B cell (primary cell): ENCODE measurements around the gene BRD4. TPM values are rescaled to one million over a fixed set of nuclear protein-coding genes. Genes with fewer than 3 reads are reported as not detected.

ENCODE experiments used
- ATAC-seq: fragments of 200-7000 bp; cut with Tn5 transposase; one replicate; pipeline ENCODE4 v1.10.0; 2021; ENCODE audit warnings: low read depth, mild to moderate bottlenecking, moderate number of reproducible peaks, moderate library complexity
- CTCF ChIA-PET: fragments of 350-600 bp; sonication (Branson Sonifier 250); formaldehyde crosslinking; loops from one replicate; lab custom pipeline; 2021; ENCODE audit warnings: antibody characterized with exemption, inconsistent platforms; lab: Charles Lee
- POLR2A ChIA-PET: fragments of 350-600 bp; sonication (Branson Sonifier 250); formaldehyde crosslinking; loops from one replicate; lab custom pipeline; 2021; ENCODE audit warnings: antibody characterized with exemption; lab: Charles Lee
- DNase-seq: peaks from one replicate; pipeline ENCODE4 v3.0.0; 2013
- H2AFZ ChIP-seq: 2 replicates; pipeline ENCODE4 v1.6.1; 2012; ENCODE audit warnings: mild to moderate bottlenecking, low read depth, low read length; ENCODE audit not compliant: insufficient read depth, poor library complexity, severe bottlenecking
- H3K27ac ChIP-seq, 2 donors: 1 replicate in 1 of 2; 2 replicates in 1 of 2; pipeline ENCODE4 v1.5.1; 2012 to 2013; ENCODE audit warnings: low read length in 2 of 2, mild to moderate bottlenecking in 2 of 2, moderate library complexity in 1 of 2
- H3K27me3 ChIP-seq, 4 experiments: fragments of 200-600 bp in 1 of 4; sonication (generic) in 1 of 4; replicated peaks in 1 of 4; 1 replicate in 2 of 4; 2 replicates in 2 of 4; pipeline versions ENCODE4 v1.6.1 to v1.7.0; 2013 to 2016; ENCODE audit warnings: low read length in 3 of 4, mild to moderate bottlenecking in 2 of 4, mixed read lengths in 1 of 4, moderate library complexity in 1 of 4; ENCODE audit not compliant: insufficient read depth in 4 of 4, control insufficient read depth in 3 of 4; ENCODE audit errors: control extremely low read depth in 1 of 4
- H3K36me3 ChIP-seq, 2 experiments: replicated peaks in 1 of 2; 1 replicate in 1 of 2; 2 replicates in 1 of 2; pipeline versions ENCODE4 v1.6.1 to v1.7.1; 2013; ENCODE audit warnings: low read length in 1 of 2; ENCODE audit not compliant: insufficient read depth in 2 of 2, control insufficient read depth in 1 of 2; ENCODE audit errors: control extremely low read depth in 1 of 2, extremely low read depth in 1 of 2
- H3K4me1 ChIP-seq, 2 donors: fragments of 200-600 bp in 1 of 2; sonication (generic) in 1 of 2; 1 replicate in 1 of 2; 2 replicates in 1 of 2; pipeline versions ENCODE4 v1.5.1 to v1.6.1; 2013 to 2017; ENCODE audit warnings: low read length in 2 of 2; ENCODE audit not compliant: control insufficient read depth in 2 of 2, insufficient read depth in 2 of 2
- H3K4me2 ChIP-seq: replicated peaks from 2 replicates; pipeline ENCODE3; 2012; ENCODE audit warnings: mild to moderate bottlenecking, low read depth, low read length; ENCODE audit not compliant: poor library complexity, severe bottlenecking
- H3K4me3 ChIP-seq, 5 experiments: fragments of 200-600 bp in 1 of 5; sonication (generic) in 1 of 5; 1 replicate in 3 of 5; 2 replicates in 2 of 5; pipeline versions ENCODE4 v1.5.1 to v1.7.0; 2011 to 2016; ENCODE audit warnings: low read length in 4 of 5, mild to moderate bottlenecking in 4 of 5, low read depth in 2 of 5, control low read depth in 1 of 5, moderate library complexity in 1 of 5; ENCODE audit not compliant: insufficient read depth in 1 of 5; ENCODE audit errors: control extremely low read depth in 1 of 5, extremely low read depth in 1 of 5
- H3K79me2 ChIP-seq: fragments of 200-600 bp; sonication (generic); one replicate; pipeline ENCODE4 v1.6.0; 2016; ENCODE audit warnings: low read length; ENCODE audit not compliant: control insufficient read depth, insufficient read depth
- H3K9ac ChIP-seq: fragments of 200-600 bp; sonication (generic); 2 replicates; pipeline ENCODE4 v1.6.1; 2017; ENCODE audit warnings: mild to moderate bottlenecking, low read length, moderate library complexity
- H3K9me3 ChIP-seq, 3 donors: one replicate each; pipeline versions ENCODE4 v1.6.1 to v1.7.1; 2013; ENCODE audit warnings: low read length in 2 of 3; ENCODE audit not compliant: control insufficient read depth in 2 of 3, insufficient read depth in 1 of 3; ENCODE audit errors: control extremely low read depth in 1 of 3
- H4K20me1 ChIP-seq: 2 replicates; pipeline ENCODE4 v1.6.0; 2012; ENCODE audit warnings: mild to moderate bottlenecking, low read length; ENCODE audit not compliant: insufficient read depth, control insufficient read depth, poor library complexity, severe bottlenecking
- H3K27ac Mint-ChIP-seq: one replicate; pipeline ENCODE4 v1.8.0; 2021; ENCODE audit warnings: mixed read lengths
- H3K27me3 Mint-ChIP-seq: one replicate; pipeline ENCODE4 v1.8.0; 2021; ENCODE audit warnings: mixed read lengths
- H3K4me1 Mint-ChIP-seq: one replicate; pipeline ENCODE4 v1.8.0; 2021; ENCODE audit warnings: mixed read lengths
- H3K4me3 Mint-ChIP-seq: one replicate; pipeline ENCODE4 v1.8.0; 2021; ENCODE audit warnings: mixed read lengths
- H3K9me3 Mint-ChIP-seq: one replicate; pipeline ENCODE4 v1.8.0; 2022; ENCODE audit warnings: mixed read lengths; ENCODE audit not compliant: insufficient read depth
- EZH2 ChIP-seq: IDR thresholded peaks from 2 replicates; pipeline ENCODE4 v1.6.1; 2012; ENCODE audit warnings: borderline replicate concordance, low read depth, mild to moderate bottlenecking, moderate library complexity, low read length; ENCODE audit not compliant: insufficient read depth, poor library complexity, severe bottlenecking
- WGBS: methylation state at CpG from one replicate; pipeline ENCODE4 v1.1.5; 2013; ENCODE audit warnings: missing lambda C conversion rate; ENCODE audit not compliant: insufficient coverage; 5-methylcytosine and 5-hydroxymethylcytosine counted together
- intact Hi-C: fragments of 100-400 bp; cut with micrococcal nuclease; formaldehyde crosslinking; loops from one replicate; pipeline ENCODE4 v1.10.0; 2022
- polyA plus RNA-seq: library from polyadenylated mRNA; depleted of rRNA; stranded (reverse); fragments of >200 nt; gene quantifications from 2 replicates; pipeline ENCODE4 v1.2.3, GENCODE V29; 2012
- total RNA-seq, 2 donors: library from RNA; stranded (reverse); fragments of 120-200 nt in 1 of 2; gene quantifications; 1 replicate in 1 of 2; 2 replicates in 1 of 2; pipeline versions ENCODE4 v1.2.3 to v1.2.4, GENCODE V29; 2013 to 2022
- TF ChIP-seq, protein P1 (sequence below): fragments of 200-600 bp; IDR thresholded peaks from one replicate; pipeline ENCODE4 v1.8.0; 2022; ENCODE audit warnings: antibody characterized with exemption, mild to moderate bottlenecking

The BRD4 gene
- total and polyA plus RNA-seq, 2 donors (not counting 1 experiment from before 2014, with no cell fraction given): 30.7 to 209 TPM

DNA sequence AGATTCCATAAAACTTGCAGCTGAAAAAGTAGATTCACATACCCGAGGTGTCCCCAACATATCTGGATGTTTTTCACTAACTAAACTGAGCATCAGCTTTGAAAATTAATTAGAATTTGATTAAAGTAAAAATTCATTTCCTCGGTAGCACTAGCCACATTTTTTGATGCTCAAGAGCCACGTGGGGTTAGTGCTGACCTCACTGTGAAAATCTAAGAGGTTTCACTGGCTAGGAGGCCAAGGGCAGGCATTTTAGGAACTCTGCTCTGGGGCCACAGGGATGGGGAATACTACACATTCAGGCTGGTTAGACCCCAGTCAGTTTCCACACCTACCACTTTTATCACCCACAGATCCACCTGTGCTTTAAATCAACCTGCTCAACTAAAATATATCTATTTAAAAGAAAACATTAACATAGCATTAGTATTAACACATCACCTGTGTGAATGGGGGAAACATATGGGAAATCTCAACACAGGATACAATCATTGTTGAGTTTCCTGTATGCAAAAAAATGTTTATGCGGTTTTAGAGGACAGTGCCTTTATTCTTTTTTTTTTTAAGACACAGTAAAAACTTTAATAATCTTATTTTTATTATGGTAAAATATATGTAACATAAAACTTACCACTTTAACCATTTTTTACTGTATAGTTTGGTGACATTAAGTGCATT is 45.5 kb downstream of the BRD4 start:
- DNase-seq: no peak
- ChIA-PET CTCF (interaction anchor here (1.8 to 2.8 kb wide), 2 partner anchors 23 to 38 kb away, joined by 8 to 14 read pairs; no protein-coding TSS in a partner anchor), POLR2A (interaction anchor here (0.9 kb wide), 1 partner anchor 47 kb away, joined by 8 read pairs; no protein-coding TSS in a partner anchor)
- Histone ChIP-seq H3K79me2 (peaks cover 99% of the 10 kb centered on the region), H3K4me3 (peak overlapping the region in 1 of 5 experiments; percentile 20), H3K9me3 (no peaks in the 10 kb centered on the region), H3K4me1 (peaks cover 96 to 100% of the 10 kb centered on the region in 2 donors), H3K27ac (peak overlapping the region; percentile 67 to 71), H2AFZ (no peak overlapping the region), H3K4me2 (peak overlapping the region; percentile 68), H3K36me3 (no peaks in the 10 kb centered on the region), H4K20me1 (peaks cover 95% of the 10 kb centered on the region), H3K27me3 (no peaks in the 10 kb centered on the region), H3K9ac (peak overlapping the region; percentile 21)
- intact Hi-C loops: loop anchor here (1.0 kb wide), 4 partner anchors 23 to 132 kb away; partner anchors contain the start of gene AKAP8
- Mint-ChIP-seq H3K27me3 (no peaks in the 10 kb centered on the region), H3K4me3 (peak overlapping the region; percentile 87), H3K9me3 (no peaks in the 10 kb centered on the region), H3K4me1 (peaks cover 95% of the 10 kb centered on the region), H3K27ac (peak overlapping the region; percentile 94)
- WGBS: no CpG with 5 or more reads among the region's 4 CpGs
- ATAC-seq: no peak
- TF ChIP-seq EZH2: no peak
- TF ChIP-seq, protein P1, sequence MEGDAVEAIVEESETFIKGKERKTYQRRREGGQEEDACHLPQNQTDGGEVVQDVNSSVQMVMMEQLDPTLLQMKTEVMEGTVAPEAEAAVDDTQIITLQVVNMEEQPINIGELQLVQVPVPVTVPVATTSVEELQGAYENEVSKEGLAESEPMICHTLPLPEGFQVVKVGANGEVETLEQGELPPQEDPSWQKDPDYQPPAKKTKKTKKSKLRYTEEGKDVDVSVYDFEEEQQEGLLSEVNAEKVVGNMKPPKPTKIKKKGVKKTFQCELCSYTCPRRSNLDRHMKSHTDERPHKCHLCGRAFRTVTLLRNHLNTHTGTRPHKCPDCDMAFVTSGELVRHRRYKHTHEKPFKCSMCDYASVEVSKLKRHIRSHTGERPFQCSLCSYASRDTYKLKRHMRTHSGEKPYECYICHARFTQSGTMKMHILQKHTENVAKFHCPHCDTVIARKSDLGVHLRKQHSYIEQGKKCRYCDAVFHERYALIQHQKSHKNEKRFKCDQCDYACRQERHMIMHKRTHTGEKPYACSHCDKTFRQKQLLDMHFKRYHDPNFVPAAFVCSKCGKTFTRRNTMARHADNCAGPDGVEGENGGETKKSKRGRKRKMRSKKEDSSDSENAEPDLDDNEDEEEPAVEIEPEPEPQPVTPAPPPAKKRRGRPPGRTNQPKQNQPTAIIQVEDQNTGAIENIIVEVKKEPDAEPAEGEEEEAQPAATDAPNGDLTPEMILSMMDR: no peak
